ENCODE results near the gene AUTS2.

AUTS2 gene

DNA sequence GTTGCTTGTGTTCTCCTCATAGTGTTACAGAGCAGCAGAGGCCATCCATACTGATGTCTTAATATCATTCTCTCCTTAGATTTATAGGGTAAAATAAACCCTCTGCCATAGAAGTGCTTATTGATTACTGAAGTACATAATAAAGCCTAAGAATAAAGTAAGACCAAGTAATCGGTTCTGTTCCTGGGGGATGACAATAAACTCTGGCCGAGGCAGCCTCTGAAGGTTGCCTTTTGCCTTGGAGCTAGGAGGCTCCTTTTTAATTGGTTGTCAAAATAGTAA, 822.0 kb downstream of the AUTS2 start:
- no peak for DNase-seq (ENCODE audit: low spot score)

DNA sequence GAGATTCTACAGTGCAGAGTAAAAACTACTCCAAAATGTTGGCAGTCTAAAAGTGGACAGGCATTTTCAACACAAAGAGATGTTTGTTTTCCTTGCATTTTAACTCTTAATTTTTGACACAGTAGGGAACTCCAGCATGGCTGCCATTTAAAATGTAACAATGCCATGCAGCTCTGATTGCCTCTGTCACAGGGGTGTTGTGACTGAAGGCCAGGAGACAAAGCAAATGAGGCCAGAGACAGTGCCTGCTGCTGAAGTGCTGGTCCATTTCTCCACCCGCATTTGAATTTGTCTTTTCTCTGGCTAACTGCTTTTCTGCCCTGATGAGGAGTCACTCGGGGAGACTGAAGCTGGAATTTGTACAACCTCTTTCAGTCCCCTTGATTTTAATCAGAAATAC, 823.0 kb downstream of the AUTS2 start:
- no peak for DNase-seq (ENCODE audit: low spot score)

DNA sequence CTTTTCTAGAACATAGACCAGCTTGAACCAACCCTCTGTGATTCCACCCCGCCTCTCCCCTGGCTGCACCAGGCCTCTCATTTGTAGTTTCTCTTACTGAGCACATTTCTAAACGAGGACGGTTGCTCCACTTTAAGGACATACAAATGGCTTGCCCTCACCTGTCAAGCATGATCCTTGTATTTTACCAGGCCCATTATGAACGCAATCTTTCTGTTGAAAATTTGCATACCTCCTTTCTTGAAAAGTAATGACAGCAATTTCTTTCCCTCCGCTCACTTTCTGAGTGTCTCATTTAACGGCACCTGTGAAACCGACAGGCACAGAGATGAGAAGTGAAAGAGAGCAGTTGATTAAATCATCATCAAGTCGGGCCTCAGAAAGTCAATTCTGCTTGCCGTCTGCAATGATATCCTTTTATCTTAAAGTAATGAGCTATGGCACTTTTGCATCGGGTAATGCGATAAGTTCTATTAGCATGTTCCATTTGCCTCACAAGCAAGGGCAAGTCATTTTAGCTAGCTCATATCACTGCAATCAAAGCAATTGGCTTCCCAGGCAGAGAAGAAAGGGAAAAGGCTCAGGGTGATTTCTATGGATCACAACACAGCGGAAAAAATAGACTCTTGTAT, 828.1 kb downstream of the AUTS2 start:
- DNase-seq (ENCODE audit: low spot score) = peak; percentile 28

DNA sequence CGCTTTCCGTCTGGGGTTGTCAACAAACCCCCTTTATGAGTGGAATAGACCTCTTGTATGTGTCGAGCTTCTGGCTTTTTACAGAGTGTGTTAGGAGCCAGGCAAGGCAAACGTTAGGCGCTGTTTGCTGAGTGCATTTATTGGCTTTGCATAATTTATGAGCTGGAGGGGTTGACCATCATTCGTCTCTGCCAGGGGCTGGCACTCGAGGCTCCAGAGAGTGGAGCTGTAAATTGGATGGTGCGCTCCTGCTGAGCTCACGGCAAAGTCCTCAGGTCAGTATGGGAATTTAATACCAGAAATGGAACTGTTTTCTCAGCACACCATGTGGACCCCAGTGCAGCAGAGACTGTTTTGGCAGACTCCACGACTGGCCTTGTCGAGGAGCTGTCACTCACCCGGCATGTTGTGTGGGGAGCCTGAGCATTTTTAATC, 834.3 kb downstream of the AUTS2 start:
- no peak for DNase-seq (ENCODE audit: low spot score)

DNA sequence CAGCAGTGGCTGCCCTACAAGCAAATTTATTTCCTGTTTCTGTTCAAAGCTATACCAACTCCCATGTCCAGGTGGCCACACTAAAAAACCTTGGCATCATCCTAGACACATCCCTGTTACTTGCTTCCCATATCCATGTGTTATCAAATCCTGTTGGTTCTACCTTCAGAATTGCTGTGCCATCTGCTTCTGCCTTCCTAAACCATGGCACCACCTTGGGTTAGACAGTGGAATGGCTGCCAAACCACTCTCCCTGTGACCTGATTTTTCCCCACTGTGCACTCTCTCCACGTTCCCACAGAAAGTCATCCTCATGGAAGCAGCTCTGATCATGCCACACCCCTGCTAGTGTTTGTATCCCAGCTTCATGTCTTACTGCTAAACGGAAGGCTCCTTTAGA, 836.1 kb downstream of the AUTS2 start:
- peak; percentile 18 for DNase-seq (ENCODE audit: low spot score)

DNA sequence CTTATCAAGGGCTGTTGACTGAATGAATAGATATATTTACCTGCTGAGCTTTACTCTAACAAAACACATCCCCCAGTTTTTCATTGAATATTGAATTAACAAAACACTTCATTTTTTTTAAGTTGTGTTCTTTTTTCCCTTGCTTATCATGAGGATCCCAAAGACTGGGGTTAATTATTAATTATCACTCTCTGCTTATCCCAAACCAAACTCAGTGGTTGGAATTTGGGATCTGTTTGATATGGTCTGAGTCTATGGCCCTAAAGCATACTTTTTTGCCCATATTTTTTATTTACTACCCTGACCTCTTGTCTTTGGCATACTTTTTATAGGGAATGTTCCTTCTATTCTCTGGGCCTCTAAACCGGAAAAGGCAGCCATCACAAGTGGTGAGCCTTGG, 836.5 kb downstream of the AUTS2 start:
- DNase-seq (ENCODE audit: low spot score) = no peak

DNA sequence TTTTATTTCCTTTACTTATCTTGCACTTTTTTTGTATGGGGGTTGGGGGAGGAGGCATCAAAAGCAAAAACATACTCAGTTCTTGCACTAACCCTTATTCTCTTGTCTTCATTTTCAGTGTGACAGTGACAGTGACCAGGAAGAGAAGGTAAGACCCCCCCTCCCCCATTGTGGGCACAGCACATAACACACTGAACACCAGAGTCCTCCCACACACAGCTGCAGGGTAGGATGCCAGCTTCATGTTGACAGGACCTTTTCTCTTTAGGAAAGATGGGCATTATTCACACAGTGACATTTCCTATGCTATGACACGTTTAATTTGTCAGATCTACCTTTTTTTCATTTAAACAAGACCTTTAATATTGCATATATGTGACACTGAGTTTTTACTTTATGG, 837.4 kb downstream of the AUTS2 start:
- no peak for DNase-seq (ENCODE audit: low spot score)

DNA sequence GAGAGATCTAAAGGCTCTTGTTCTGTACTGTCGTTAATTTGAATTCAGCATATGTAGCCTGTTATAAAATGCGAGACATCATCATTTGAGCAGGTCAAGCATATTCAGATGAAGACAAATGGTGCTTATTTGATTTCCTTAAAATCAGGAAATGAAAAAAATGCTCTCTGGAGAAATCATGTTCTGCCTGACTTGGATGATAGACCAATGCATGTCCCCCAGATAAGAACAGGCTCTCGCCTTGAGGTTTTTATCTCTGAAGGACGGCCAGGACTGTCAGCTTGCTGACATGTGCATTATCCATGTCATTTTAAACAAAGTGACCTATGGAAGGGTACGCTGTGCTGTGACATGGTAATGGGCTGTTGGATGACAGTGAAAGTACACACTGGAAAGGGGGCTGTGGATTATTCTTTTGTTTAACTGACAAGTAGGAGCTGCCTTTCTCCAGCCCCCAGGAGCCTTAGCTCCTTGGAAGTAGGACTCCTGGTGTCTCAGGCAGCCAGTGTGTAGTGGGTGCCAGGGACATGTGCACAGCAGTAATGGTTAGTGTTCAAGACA, 838.6 kb downstream of the AUTS2 start:
- no peak for DNase-seq (ENCODE audit: low spot score)

DNA sequence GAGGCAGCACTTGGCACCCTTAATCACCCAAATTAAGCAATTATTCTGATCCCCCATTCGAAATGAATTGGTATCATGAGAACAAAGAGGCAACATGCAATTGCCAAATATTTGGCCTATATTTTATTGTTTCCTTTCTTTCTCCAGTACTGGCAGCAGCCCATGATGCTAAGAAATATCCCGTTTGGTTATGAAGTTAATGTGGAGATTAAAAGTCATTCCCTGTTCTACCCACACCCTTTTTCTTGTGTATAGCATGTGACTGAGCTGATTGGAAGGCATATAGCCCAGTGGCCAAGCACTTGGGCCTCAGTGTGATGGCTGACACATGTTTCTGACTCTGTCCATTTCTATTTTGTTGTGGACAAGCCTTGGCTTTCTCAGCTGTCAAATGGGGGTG, 841.4 kb downstream of the AUTS2 start:
- DNase-seq (ENCODE audit: low spot score) = no peak

DNA sequence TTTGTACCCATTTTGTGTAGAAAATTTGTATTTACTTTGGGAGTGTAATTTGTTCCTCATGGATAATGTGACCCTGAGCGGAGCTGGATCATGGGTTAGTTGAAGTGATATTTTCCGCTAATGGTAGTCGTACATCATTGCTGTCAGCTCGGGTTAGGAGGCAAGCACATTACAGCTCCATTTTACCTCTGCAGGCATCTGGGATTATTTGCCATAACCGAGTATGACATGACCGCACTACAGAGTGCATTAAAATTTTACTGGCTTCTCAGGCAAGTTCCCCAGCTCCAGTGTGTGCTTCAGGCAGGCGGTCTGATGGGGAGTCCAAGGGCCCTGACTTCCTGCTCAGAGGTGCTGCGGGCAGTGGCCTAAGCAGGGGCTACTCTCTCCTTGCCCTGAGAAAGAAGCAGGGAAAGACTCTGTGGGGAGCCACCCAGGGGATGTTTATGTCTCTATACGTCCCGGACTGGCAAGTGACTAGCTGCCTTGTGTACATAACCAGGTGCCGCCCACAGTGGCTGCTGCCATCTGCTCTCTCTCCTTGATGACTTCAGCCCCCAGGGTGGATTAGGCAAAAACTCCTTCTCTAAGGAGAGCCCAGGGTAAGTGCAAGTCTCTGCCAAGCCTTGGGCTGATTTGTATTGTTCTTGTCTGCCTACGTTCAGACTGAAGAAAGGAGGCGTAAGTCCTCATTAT, 848.3 kb downstream of the AUTS2 start:
- DNase-seq (ENCODE audit: low spot score) = no peak

DNA sequence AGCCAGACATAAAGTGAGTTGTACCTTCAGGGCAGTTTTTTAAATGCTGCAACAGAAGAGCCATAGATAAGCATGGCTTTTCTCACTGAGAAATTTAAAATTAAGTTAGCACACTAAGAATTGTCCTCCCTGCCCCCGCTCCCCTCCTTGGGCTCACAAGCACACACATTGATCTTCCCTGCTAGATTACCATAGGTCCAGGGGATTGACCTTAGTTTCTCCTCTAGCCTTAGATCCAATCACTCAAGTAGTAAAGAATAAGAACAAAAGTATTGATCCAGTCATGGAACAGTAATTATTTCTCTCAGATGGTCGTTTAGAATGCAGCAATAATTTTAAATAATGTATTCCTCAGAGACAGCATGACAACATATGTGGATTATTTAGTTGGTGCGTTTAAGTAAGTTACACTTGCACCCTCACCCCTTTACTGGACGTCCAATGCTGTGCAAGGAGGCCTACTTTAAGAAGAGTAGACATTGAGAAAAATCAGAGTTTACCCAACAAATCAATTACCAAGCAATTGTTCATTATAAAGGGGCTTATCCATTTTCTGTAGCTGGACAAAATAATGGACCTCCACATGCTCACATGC, 850.1 kb downstream of the AUTS2 start:
- DNase-seq (ENCODE audit: low spot score) = no peak

DNA sequence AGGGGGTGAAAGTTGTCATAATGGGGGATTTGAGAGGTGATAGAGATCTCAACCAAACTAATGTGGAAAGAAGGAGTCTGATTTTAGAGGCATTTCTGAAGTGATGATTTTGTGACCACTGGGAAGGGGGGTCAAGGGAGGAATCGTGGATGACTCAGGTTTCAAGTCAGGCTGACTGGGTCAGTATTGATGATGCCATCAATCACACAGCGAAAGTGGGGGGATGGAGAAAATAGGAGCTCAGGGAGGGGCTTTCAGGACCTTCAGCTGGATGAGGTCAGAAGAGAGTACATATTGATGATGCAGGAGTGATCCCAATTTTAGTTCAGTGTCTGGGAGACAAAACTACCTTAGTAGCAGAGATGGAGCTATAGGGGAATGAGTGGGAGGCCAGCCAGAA, 852.5 kb downstream of the AUTS2 start:
- no peak for DNase-seq (ENCODE audit: low spot score)

DNA sequence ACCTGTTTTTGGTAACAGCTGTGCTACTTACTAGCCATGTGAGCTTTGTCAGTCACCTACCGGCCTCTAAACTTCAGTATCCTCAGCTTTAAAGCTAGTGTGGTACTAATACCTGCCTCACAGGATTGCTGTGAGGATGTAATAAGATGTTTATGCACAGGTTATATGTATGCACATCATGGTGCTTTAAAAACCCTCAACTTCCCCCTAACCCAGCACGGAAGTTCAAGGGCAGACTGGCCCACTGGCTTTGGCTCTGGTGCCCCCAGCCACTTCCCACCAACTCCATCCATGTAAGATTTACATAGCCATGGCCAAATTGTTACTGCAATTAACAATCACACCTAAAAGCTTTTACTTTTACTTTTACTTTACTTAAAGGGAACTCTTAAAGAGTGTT, 857.6 kb downstream of the AUTS2 start:
- DNase-seq (ENCODE audit: low spot score) = peak; percentile 15

DNA sequence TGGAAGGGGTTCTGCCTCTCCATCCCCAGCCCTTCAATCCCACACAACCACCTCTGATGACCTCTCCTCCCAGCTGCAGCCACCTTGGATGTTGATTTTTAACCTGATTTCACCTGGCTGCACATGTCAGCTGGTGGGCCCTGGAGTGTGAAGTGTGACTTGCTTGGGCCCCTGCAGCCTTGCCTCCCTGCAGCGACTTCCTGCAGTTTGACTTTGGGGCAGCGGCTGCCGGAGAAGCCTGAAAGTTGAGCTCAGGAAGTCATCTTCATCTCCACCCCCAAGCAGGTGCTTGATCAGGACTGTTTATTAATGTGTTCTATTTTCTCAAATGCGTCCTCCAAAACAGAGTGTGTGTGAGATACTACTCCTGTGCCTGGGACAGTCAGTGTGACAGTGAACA, 858.4 kb downstream of the AUTS2 start:
- DNase-seq (ENCODE audit: low spot score) = peak; percentile 47

DNA sequence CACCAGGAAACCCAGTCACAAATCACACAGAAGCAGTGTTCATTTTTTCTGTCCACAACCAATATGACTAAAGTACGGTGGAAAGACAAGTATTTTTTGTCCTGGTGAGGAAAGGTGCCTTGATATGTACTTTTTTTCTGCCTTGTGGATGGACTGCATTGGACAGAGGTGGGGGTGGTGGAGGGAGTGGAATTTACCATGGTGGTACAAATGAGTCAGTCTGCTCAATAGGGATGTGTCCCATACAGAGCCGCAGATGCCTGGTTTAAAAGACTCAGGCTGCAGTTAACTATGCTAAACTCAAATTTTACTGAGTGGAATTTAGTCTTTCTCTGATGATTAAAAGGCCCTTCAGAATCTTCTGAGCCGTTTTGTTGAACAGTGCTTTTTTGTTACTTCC, 859.2 kb downstream of the AUTS2 start:
- no peak for DNase-seq (ENCODE audit: low spot score)

DNA sequence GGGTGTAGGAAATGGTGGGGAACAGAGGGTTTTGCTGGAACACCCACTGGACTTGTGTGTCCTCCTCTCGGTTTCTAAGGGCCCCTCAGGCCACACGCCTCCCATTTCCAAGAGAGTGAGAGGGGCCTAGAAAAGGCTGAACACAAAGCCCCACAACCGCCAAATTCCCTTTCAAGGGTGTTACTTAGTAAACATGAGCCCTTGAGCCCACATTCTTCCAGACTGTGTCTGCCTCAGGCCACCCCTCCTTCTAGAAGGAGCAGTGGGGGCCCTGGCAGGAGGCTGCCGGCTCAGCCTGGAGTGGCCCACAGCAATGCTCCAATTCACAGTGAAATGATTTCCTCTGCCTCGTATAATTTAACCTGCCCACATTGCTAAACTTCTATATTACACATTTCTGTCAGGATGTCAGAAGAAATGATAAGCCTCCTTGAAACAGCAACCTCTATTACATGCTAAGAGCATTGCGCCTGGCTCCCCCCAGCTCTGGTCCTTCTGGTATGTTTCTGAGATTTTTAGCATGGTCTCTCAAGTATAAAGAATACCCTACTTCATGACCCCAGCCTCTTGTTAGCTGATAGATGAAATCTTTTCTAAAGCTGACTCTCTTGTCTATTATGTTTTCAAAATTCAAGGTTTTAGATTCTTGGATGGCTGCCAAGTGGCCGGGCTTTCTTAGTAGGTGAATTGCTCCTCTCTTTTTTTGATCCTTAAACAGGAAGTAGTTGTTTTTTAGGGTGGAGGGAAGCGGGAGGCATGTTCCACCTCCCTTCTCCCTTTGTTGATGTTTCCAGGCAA, 859.8 kb downstream of the AUTS2 start:
- no peak for DNase-seq (ENCODE audit: low spot score)

DNA sequence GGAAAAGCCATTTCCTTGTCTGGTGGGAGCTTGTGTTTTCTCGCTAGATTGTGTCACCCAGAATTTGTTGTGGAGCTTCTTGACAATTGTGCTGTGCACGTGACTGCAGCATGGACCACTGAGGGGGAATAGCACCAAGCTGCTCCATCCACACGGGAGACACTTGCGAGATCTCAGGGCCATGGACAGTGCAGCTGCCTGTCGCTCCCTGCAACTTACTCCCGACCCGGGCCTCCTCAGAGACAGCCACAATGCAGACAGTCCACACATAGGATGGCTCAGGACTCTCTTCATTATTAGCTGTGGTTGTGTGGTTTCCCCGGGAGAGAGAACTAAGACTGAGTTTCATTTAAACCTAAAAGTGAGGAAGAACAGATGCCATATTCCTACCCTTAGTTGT, 860.5 kb downstream of the AUTS2 start:
- DNase-seq (ENCODE audit: low spot score) = no peak

DNA sequence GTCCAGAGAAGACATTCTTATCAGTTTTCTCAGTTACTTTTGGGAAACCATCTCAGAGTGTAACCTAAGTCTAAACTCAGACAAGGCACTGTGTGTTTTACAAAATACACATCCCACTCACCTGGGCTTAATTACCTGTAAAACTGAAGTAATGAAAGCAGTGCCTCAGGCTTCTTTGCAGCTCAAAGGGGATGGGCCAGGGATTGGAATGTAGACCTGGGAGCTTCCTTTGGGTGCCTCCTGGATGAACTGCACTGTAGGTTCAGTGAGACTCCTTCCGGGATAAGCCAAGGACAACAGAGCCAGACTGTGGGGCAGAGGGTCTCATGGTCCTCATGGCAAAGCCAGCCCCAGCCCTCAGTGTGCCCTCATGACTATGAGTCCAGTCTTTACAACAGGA, 861.3 kb downstream of the AUTS2 start:
- DNase-seq (ENCODE audit: low spot score) = no peak

DNA sequence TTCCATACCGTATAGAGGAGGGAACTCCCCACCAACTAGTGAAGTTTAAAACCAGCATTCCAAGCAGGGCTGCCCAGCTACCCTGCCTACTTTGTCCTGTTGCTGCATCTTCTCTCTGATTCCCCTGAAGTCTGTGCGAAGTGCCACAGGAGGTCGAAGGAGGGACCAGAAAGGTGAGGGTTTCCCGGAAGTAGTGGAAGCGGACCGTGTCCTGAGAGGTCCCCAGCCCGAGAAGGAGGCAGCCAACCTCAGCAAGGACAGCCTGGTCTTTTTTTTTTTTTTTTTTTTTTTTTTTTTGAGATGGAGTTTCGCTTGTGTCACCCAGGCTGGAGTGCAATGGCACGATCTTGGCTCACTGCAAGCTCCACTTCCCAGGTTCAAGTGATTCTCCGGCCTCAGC, 861.8 kb downstream of the AUTS2 start:
- no peak for DNase-seq (ENCODE audit: low spot score)

DNA sequence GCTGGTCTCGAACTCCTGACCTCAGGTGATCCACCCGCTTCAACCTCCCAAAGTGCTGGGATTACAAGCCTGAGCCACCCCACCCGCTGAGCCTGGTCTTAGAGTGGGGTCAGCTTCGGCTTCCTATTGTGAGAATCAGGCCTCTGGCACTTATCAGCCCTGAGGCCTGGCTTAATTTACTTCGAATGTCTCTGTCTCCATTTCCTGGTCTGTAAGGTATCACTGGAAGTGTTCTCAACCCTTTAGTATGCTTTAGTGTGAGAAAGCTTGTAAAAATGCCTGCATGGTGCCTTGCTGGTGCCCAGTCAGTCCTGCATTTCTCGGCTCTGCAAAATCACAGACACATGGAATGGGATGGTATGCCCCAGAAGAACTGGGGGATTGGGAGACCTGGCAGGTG, 862.3 kb downstream of the AUTS2 start:
- no peak for DNase-seq (ENCODE audit: low spot score)

DNA sequence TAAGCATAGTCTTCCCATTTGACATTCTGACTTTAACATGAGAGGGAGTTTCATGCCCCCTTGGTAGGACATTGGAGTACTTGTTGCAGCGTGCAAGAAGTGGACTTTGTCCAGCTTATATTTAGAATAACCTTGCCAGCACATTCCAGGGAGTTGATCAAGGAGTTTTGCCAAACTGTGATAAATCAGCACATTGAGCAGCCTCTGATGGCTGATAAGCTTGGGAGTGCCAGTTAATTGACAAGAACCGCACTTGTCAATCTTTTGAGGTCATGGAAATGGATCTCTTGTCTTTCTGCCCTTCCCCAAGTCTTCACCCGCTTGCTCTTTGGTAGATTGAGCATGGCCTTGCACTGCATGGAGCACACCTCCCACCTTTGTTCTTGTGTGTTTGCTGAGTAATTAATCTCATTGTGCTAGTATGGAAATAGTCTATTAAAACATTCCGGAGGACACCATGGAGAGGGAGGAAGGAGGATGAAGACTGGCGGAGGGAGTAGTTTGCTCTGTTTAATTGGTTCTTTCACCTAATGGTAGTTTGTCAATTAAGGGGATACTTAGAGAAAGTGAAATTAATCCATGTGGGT, 865.2 kb downstream of the AUTS2 start:
- no peak for DNase-seq (ENCODE audit: low spot score)

DNA sequence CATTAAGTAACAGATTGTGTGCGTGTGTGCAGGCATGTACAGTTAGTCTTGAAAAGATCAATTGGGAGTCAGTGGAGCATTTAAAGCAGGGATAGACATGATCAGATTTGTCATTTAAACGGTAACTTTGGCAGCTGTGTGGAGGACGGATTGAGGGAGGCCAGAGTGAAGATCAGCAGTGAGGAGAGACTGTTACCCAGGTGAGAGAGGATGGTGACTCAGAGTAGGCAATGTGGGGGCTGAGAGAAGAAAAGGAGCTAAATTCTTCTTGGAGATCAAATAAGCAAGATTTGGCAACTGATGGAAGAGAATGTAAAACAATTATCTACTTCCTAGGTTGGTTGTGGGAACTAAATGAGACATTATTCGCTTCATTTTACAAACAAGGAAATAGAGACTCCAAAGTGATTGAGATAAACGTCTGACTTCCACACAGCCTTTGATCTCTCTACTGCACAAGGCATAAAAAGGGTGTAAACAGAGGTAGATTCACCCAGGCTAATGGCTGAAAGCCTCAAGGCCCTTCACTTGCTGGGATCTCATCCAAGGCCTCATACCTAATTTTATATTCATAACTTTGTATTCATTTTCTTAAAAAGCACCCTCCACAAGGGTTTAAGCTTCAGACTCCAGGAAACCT, 868.6 kb downstream of the AUTS2 start:
- no peak for DNase-seq (ENCODE audit: low spot score)

Measured in germinal center (tissue), 1 donor.